ENCODE results near the gene PDXK. TPM values are rescaled to one million over a fixed set of nuclear protein-coding genes. Genes with fewer than 3 reads are reported as not detected.

The PDXK gene
- polyA plus RNA-seq, 3 donors = 65.7 to 77.4 (median 72.1) TPM

DNA sequence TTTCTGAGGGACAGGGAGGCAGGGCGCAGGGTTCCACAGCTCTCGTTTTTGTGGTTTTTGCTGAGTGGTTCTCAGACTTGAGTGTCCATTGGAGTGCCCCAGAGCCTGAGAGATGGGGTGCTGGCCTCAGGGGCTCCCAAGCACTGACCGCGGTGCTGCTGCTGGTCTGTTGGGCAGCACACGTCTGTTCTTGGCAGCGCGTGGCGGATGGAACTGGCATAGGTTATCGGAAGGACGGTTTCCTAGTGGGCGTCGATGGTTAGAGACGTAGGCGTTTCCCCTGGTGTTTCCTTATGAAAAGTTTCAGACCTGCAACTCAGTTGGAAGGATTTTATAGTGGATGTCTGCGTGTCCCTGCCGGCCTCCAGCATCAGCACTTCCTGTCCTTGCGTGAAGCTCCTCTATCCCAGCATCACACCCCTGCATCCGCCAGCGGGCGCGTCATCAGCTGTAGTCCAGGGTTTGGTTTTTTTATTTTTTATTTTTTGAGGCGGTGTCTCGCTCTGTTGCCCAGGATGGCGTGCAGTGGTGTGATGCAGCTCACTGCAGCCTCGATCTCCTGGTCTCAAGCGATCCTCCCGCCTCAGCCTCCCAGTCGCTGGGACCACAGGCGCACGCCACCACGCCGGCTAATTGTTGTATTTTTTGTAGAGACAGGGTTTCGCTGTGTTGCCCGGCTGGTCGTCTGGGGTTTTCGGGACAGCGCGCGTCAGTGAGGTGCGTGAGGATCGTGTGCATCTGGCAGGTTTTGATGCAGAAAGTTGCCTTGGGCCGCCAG is 82.3 kb downstream of the PDXK start:
- no peak for DNase-seq (ENCODE audit: low read depth in 3 of 3, low spot score in 2 of 3)

DNA sequence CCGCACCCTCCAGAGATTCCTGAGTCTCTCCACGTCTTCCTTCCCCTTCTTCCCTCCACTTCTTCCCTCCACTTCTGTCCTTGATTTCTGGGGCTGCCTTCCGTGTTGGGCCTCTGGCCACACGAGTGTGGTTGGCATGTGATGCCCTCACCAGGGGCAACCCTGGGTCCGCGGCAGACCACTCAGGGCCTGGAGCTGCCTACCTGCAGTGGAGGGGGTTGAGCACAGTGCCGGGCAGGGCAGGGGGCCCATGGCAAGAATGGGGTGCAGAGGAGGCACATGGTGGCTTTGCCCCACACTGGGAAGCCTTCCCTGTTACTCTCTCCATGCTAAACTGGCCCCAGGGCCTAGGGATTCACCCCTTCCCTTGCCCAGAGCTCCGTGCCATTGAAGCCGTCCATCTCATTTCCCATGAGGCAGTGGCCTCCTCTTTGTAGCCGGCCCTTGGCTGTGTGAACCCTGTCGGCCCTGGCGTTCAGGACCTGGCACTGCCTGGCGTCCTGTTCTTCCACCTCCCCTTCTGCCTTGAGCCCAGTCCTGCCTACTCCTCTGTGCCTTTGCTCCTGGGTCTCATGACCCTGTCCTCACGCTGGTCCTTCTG is 83.9 kb downstream of the PDXK start:
- DNase-seq (ENCODE audit: low read depth in 3 of 3, low spot score in 2 of 3) = no peak

DNA sequence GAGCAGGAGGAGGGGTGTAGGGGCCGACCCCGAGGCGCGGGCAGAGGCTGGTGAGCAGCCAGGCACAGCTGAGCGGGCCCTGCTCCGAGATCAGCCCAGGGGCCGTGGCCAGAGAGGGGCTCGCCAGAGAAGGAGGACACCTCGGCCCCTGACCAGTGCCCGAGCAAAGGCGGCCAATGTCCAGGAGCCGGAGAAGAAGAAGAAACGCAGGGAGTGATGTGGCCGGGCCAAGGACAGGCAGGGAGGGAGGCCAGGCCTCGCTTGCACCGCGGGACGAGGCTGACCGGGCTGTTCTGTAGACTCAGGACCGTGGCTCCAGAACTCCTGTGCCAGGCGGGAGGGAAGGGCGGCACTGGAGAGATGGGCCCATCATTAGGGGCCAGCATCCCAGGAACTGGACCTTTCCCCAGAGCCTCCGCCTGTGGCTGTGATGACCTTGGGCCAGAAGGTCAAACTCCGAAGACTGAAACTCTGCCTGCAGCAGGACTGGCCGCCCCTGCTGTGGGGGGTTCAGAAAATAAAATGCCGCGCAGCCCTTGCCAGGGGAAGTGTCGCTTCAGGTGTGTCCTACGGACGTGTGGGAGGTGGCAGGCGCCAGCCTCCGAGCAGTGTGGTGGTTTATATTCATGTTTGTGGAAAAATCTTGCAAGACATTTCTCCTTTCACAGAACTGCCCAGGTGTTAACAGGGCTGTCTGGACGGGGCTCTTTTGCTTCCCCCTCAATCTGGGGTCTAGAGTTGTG is 84.8 kb downstream of the PDXK start:
- DNase-seq (ENCODE audit: low read depth in 3 of 3, low spot score in 2 of 3) = no peak

DNA sequence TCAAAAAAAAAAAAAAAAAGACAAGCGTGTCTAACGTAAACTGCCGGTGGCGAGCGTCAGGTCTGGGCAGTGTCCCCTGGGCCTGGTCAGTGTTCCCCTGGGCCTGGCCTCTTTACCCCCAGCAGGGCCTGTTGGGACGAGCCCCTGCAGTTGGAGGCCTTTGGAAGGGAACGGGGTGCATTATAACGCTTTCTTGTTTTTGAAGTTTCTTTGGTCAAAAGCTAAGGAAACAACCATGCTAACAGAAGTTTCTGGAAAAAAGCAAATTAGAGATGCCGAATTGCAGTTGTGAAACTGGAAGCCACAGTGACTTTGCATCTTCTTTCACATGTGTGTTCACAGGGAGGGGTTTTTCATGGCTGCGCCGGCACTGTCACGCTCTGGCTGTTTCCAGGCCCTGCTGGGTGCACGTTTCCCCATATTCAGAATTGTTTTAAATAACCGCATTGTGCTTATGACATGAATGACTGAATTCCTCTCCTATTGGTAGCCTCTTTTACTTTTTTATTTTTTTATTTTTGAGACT is 86.4 kb downstream of the PDXK start:
- no peak for DNase-seq (ENCODE audit: low read depth in 3 of 3, low spot score in 2 of 3)

DNA sequence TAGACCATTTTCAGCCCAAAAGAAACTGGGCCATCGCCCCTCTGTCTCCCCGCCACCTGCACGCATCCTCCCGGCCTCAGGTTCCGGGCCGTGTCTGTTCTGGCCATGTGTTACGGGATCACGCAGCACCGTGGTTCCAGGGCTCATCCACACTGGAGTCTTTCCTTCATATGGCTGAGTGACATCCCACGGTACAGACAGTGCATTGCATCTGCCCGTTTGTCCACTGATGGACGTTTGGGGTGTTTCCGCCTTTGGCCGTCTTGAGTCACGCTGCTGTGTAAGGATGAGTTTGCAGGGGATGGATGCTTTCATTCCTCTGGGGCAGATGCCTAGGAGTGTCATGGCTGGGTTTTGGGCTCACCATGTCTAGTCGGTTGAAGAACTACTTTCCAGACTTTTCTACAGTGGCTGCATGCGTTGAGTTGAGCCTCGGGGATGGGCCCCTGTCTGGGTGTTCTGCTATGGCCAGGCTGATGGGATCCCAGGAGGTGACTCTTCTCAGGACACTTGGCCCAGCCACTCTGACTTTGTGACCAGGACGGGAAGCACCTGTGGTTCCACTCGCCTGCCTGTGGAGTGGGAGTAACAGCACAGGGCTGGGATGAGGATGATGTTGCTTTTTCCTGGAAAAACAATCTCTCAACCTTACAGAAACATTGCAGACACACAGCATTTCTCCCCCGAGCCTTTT is 87.2 kb downstream of the PDXK start:
- no peak for DNase-seq (ENCODE audit: low read depth in 3 of 3, low spot score in 2 of 3)

DNA sequence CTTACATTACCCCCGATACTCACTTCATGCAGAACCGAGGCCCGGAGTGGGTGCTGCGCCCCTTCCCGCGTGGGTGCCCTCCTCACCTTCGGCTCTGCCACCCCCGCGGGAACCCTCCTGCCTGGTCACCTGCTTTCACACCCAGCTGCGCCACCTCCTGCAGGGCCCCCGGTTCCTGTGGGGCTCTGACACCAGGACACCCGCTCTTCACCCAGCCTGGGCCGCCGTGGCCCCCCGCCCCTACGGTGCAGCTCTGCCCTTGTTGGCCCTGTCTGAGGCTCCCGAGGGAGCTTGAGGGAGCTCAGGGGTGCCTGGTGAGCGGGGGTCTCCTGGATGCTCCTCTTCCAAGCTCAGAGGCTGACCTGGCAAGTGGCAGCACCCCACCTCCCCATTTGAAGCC is 89.4 kb downstream of the PDXK start:
- no peak for DNase-seq (ENCODE audit: low read depth in 3 of 3, low spot score in 2 of 3)

DNA sequence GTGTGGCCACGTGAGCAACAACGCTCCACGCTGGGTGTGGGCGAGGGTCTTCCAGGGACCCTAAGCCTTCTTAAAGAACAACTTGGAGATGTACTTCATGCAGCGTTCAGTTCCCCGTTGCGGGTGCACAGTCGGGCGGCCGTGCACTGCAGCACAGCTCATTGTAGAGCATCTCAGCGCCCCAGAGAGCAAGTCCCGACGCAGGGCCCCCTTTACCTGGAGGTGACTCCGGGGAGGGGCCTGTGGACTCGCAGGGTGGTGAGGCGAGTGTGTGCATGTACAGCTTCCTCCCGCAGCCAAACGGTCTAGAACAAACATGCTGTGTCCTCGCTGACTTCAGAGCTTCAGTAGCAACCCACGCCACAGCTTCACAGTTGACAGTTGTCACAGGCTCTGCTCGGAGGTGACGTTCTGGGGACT is 89.9 kb downstream of the PDXK start:
- no peak for DNase-seq (ENCODE audit: low read depth in 3 of 3, low spot score in 2 of 3)

DNA sequence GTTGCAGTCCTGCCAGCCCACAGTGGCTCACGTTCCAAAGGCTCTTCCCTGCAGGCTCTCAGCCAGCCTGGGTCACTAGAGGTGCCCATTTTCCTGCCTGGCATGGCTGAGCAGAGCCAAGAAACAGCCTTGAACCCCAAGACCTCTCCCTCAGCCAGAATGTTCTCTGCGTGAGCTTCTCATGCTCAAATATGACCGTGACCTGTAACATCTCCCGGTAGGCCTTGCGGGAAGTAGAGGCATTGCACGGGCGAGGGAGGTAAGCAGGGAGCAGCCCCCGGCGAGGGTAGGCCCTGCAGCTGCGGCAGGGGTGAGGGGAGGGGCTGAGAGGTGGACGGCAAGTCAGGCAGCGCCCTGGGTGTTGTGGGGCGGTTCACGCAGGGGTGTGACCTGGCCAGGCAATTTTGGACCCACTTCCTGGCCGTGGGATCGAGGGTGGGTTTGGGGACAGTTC is 90.4 kb downstream of the PDXK start:
- DNase-seq (ENCODE audit: low read depth in 3 of 3, low spot score in 2 of 3) = no peak

DNA sequence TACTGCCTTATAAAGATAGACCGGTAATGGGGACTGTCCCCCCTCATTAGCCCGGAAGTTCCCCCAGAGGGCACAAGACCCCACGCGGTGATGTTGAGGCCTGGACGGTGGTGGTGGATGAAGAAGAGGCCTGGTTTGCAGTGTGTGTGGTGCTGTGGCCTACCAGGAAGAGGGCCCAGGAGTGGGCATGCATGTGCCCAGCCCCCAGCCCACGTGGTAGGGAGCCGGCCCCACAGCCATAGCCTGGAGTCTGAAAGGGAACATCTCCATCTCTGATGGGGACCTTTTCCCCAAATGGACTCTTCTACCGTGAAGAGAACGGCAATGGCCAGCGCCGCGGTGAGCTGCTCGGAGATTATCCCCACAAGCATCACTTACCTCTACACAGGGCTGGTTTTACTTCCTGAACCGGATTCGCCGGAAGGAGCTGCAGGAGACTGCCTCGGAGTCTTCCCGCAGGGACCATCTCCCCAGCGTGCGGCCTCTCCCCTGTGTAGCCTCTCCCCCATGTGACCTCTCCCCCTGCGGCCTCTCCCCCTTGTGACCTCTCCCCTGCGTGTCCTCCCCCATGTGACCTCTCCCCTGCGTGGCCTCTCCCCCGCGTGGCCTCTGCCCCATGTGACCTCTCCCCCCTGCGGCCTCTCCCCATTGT is 91.0 kb downstream of the PDXK start:
- DNase-seq (ENCODE audit: low read depth in 3 of 3, low spot score in 2 of 3) = no peak

DNA sequence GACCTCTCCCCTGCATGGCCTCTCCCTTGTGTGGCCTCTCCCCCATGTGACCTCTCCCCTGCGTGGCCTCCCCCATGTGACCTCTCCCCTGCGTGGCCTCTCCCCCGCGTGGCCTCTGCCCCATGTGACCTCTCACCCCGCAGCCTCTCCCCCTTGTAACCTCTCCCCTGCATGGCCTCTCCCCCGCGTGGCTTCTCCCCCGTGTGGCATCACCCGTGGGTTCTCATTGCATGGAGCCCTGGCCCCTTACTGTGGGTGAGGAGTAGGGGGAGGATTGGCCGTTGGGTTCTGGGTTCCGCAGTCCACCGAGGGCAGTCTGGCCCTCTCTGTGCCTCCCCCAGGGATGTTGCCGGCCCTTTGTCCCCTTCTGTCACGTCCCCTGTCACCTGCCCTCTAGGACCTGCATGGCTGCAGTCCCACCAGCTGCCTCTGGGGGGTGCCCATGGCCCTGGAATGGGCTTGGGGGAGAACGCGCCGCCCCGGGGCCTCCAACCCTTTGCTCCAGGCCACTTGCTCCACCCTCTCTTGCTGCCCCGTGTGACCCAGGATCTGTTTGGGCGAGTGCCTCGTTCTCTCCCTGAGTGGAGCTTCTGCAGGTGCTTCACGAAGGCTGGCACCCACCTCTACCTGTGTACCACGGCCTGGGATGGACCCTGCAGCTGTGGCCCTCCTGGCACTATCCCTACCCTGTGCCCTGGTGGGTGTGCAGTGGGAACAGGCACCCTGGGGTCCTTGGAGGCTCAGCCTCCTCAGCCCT is 91.8 kb downstream of the PDXK start:
- DNase-seq (ENCODE audit: low read depth in 3 of 3, low spot score in 2 of 3) = peak in 1 of 3 donors; percentile 53

DNA sequence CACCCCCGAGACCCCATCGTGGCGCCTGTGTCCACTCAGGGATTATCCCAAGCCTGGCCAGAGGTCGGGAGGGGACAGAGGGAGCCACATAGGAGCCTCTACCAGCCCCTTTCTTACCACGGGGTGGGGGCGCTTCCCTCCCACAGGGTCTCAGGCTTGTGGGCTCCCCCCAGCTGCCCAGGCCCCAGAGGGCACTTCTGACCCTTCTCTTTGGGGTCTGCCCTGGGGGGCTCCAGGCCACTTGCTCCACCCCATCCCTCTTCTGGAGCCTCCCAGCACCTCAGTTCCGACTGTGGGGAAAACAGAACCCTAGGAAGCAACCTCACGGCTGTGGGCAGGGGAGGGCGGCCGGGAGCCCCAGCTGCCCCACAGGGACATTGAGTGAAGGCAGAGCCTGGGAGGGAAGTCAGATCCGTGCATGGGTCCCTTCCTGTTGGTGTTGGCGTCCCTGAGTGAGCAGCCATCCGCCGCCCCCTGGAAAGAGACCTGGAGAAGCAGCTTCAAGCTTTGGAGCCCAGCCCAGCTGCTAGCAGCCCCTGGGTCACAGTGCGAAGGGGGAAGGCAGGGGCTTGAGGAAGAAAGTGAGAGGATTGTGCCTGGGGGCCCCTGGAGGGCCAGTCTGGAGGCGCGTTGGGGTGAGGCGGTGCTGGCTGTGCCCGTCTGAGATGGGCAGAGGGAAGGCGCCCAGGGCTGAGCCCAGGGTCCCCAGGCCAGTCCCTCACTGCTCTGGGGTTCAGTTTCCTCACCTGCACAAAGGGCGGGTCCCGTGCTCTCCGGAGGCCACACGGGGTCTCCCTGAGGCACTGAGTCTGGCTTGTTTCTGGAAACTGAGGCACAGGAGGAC is 92.6 kb downstream of the PDXK start:
- DNase-seq (ENCODE audit: low read depth in 3 of 3, low spot score in 2 of 3) = no peak

Other genes starting within 250 kb of the PDXK start
- 1 to 10 TPM; 1.8 to 2.5 (median 2.0) TPM for gene HSF2BP, start 59.6 kb upstream of the PDXK start, polyA plus RNA-seq (ENCODE audit: insufficient read length in 3 of 3)
- 10 to 100 TPM; 28.0 to 30.2 (median 28.9) TPM for gene RRP1B, start 59.6 kb upstream of the PDXK start, polyA plus RNA-seq (ENCODE audit: insufficient read length in 3 of 3)
- 10 to 100 TPM; 44.0 to 64.3 (median 47.1) TPM for gene CSTB, start 57.2 kb downstream of the PDXK start, polyA plus RNA-seq (ENCODE audit: insufficient read length in 3 of 3)
- gene RRP1, start 70.4 kb downstream of the PDXK start, polyA plus RNA-seq (ENCODE audit: insufficient read length in 3 of 3) = 10 to 100 TPM; 26.6 to 28.0 (median 26.8) TPM
- gene AGPAT3, start 146.1 kb downstream of the PDXK start, polyA plus RNA-seq (ENCODE audit: insufficient read length in 3 of 3) = 10 to 100 TPM; 45.5 to 61.4 (median 52.8) TPM